SK-N-SH (cell line): ENCODE results near the gene NADK. TPM values are rescaled to one million over a fixed set of nuclear protein-coding genes. Genes with fewer than 3 reads are reported as not detected.

ENCODE experiments used
- CTCF ChIA-PET: fragments of 300-600, 350-600 bp; formaldehyde crosslinking; extraction: SDS; loops from one replicate; lab custom pipeline; 2021; lab: Yijun Ruan, JAX
- POLR2A ChIA-PET: fragments of 350-600 bp; sonication (Branson Sonifier 250); formaldehyde crosslinking; extraction: SDS; loops from one replicate; lab custom pipeline; 2020; ENCODE audit warnings: antibody characterized with exemption, inconsistent platforms; lab: Yijun Ruan, JAX
- DNase-seq: peaks from one replicate; pipeline ENCODE4 v3.0.0; 2012
- H2AFZ ChIP-seq: fragments of 200-600 bp; sonication (generic); 2 replicates; pipeline ENCODE4 v1.8.1; 2016; ENCODE audit warnings: antibody characterized with exemption, mild to moderate bottlenecking, low read depth
- H3F3A ChIP-seq: fragments of 200-600 bp; sonication (generic); replicated peaks from 2 replicates; pipeline ENCODE3; 2016; ENCODE audit warnings: antibody characterized with exemption, mild to moderate bottlenecking; ENCODE audit not compliant: insufficient read depth
- H3K27ac ChIP-seq, 2 experiments: fragments of 200-500 bp in 1 of 2; fragments of 200-600 bp in 1 of 2; sonication (Bioruptor generic) in 1 of 2; sonication (generic), shearing (Covaris generic) in 1 of 2; 2 replicates each; pipeline versions ENCODE4 v1.5.1 to v1.6.1; 2014 to 2016; ENCODE audit warnings: low read depth in 2 of 2, inconsistent platforms in 1 of 2, low read length in 1 of 2, mild to moderate bottlenecking in 1 of 2, mixed read lengths in 1 of 2
- H3K27me3 ChIP-seq: fragments of 200-600 bp; sonication (generic), shearing (Covaris generic); 2 replicates; pipeline ENCODE4 v1.6.1; 2016; ENCODE audit warnings: mixed run types; ENCODE audit not compliant: insufficient read depth
- H3K36me3 ChIP-seq, 2 experiments: fragments of 200-500 bp in 1 of 2; fragments of 200-600 bp in 1 of 2; sonication (Bioruptor generic) in 1 of 2; sonication (generic) in 1 of 2; replicated peaks in 1 of 2; 2 replicates each; pipeline versions ENCODE3 to v1.5.1; 2014 to 2016; ENCODE audit warnings: low read length in 1 of 2, mild to moderate bottlenecking in 1 of 2; ENCODE audit not compliant: insufficient read depth in 2 of 2, control insufficient read depth in 1 of 2
- H3K4me1 ChIP-seq, 2 experiments: fragments of 200-500 bp in 1 of 2; fragments of 200-600 bp in 1 of 2; sonication (Bioruptor generic) in 1 of 2; sonication (generic), shearing (Covaris generic) in 1 of 2; 2 replicates each; pipeline versions ENCODE4 v1.5.1 to v1.6.1; 2014 to 2016; ENCODE audit warnings: low read depth in 1 of 2, low read length in 1 of 2, mixed run types in 1 of 2; ENCODE audit not compliant: insufficient read depth in 2 of 2, control insufficient read depth in 1 of 2
- H3K4me2 ChIP-seq: fragments of 200-600 bp; sonication (generic), shearing (Covaris generic); 2 replicates; pipeline ENCODE4 v1.6.1; 2017; ENCODE audit warnings: mixed run types
- H3K4me3 ChIP-seq, 2 experiments: fragments of 200-500 bp in 1 of 2; fragments of 200-600 bp in 1 of 2; sonication (Bioruptor generic) in 1 of 2; sonication (generic), shearing (Covaris generic) in 1 of 2; 2 replicates each; pipeline versions ENCODE4 v1.5.1 to v1.8.1; 2014 to 2016; ENCODE audit warnings: low read depth in 2 of 2, inconsistent platforms in 1 of 2, low read length in 1 of 2, mild to moderate bottlenecking in 1 of 2, mixed read lengths in 1 of 2, moderate library complexity in 1 of 2
- H3K79me2 ChIP-seq: fragments of 200-600 bp; sonication (generic); 2 replicates; pipeline ENCODE4 v1.8.1; 2017; ENCODE audit warnings: mild to moderate bottlenecking; ENCODE audit not compliant: insufficient read depth
- H3K9ac ChIP-seq: fragments of 200-600 bp; sonication (generic); 2 replicates; pipeline ENCODE4 v1.6.1; 2017; ENCODE audit warnings: mixed run types
- H3K9me2 ChIP-seq: fragments of 200-600 bp; sonication (generic); 2 replicates; pipeline ENCODE4 v1.6.1; 2017; ENCODE audit warnings: mixed run types
- H3K9me3 ChIP-seq: fragments of 200-600 bp; sonication (generic); 2 replicates; pipeline ENCODE4 v1.6.1; 2017; ENCODE audit warnings: mixed run types, mild to moderate bottlenecking, moderate library complexity
- H4K20me1 ChIP-seq: fragments of 200-600 bp; sonication (generic); 2 replicates; pipeline ENCODE4 v1.6.1; 2017; ENCODE audit warnings: mild to moderate bottlenecking, mixed run types; ENCODE audit not compliant: insufficient read depth
- CHD2 ChIP-seq: fragments of 150-350 bp; IDR thresholded peaks from 2 replicates; pipeline ENCODE4 v1.6.1; 2018; ENCODE audit warnings: low read length; ENCODE audit not compliant: partially characterized antibody
- ELF1 ChIP-seq: IDR thresholded peaks from 2 replicates; pipeline ENCODE4 v1.4.0; 2012
- EZH2phosphoT487 ChIP-seq: fragments of 200-600 bp; sonication (generic); IDR thresholded peaks from 2 replicates; pipeline ENCODE4 v1.6.1; 2017; ENCODE audit warnings: low read depth, mixed run types, mild to moderate bottlenecking, antibody characterized with exemption, moderate library complexity, borderline replicate concordance
- GABPA ChIP-seq: IDR thresholded peaks from 2 replicates; pipeline ENCODE4 v1.4.0; 2012; ENCODE audit warnings: low read depth, mild to moderate bottlenecking
- NFIC ChIP-seq: IDR thresholded peaks from 2 replicates; pipeline ENCODE4 v1.4.0; 2012; ENCODE audit warnings: borderline replicate concordance
- POLR2AphosphoS5 ChIP-seq: IDR thresholded peaks from 2 replicates; pipeline ENCODE4 v1.6.1; 2012; ENCODE audit warnings: low read depth, low read length
- RXRA ChIP-seq: IDR thresholded peaks from 2 replicates; pipeline ENCODE4 v1.4.0; 2012; ENCODE audit warnings: low read depth, mild to moderate bottlenecking, borderline replicate concordance
- SMC3 ChIP-seq: IDR thresholded peaks from 2 replicates; pipeline ENCODE4 v1.6.1; 2012; ENCODE audit warnings: low read depth, low read length, improper control_type of control experiment
- WGBS: methylation state at CpG from one replicate; pipeline ENCODE4 v1.1.6; 2017; ENCODE audit warnings: low lambda C conversion rate; 5-methylcytosine and 5-hydroxymethylcytosine counted together
- polyA plus RNA-seq, 3 experiments: library from polyadenylated mRNA; depleted of rRNA; stranded (reverse); fragments of >200 nt; gene quantifications; 2 replicates each; pipeline ENCODE4 v1.2.3, GENCODE V29; 2012
- TF ChIP-seq, protein P1 (sequence below): fragments of 150-350 bp; IDR thresholded peaks from 2 replicates; pipeline ENCODE4 v1.6.1; 2016; ENCODE audit warnings: mild to moderate bottlenecking, low read depth, low read length
- TF ChIP-seq, protein P2 (sequence below): IDR thresholded peaks from 2 replicates; pipeline ENCODE4 v1.4.0; 2012; ENCODE audit warnings: low read depth
- TF ChIP-seq, protein P3 (sequence below): IDR thresholded peaks from 2 replicates; pipeline ENCODE4 v1.6.1; 2012; ENCODE audit warnings: mild to moderate bottlenecking, low read depth, low read length, moderate library complexity

NADK gene
- polyA plus RNA-seq, 1 of the 3 experiments (the other 2 are of a cell fraction): 70.4 TPM

DNA sequence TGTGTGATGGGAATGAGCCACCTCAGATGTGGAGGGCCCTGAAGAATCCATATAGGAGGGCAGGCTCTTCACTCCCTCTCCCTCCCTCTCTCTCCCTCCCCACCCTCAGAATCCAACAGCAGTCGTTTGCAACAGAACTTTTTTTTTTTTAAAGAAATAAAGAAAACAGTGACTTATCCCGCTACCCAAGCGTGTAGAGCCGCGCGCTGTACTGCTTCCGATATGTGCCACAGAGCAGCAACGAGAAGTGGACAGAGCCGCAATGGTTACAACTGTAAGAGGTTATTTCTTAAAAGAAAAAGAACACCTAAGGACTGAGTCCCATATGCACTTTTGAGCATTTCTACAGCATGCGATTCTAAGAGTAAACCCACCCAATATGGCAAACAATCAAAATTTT lies 7.4 kb upstream of the NADK start:
- no peaks in the 10 kb centered on the region for H3K27me3 ChIP-seq
- no peak overlapping the region for H3K4me3 ChIP-seq
- no peaks in the 10 kb centered on the region for H3K9me2 ChIP-seq
- TF ChIP-seq RXRA (no peak), GABPA (no peak), POLR2AphosphoS5 (no peak), ELF1 (no peak), EZH2phosphoT487 (no peak), SMC3 (no peak)
- TF ChIP-seq, protein P1, sequence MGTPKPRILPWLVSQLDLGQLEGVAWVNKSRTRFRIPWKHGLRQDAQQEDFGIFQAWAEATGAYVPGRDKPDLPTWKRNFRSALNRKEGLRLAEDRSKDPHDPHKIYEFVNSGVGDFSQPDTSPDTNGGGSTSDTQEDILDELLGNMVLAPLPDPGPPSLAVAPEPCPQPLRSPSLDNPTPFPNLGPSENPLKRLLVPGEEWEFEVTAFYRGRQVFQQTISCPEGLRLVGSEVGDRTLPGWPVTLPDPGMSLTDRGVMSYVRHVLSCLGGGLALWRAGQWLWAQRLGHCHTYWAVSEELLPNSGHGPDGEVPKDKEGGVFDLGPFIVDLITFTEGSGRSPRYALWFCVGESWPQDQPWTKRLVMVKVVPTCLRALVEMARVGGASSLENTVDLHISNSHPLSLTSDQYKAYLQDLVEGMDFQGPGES: no peak
- TF ChIP-seq, protein P2, sequence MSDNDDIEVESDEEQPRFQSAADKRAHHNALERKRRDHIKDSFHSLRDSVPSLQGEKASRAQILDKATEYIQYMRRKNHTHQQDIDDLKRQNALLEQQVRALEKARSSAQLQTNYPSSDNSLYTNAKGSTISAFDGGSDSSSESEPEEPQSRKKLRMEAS: no peak
- TF ChIP-seq, protein P3, sequence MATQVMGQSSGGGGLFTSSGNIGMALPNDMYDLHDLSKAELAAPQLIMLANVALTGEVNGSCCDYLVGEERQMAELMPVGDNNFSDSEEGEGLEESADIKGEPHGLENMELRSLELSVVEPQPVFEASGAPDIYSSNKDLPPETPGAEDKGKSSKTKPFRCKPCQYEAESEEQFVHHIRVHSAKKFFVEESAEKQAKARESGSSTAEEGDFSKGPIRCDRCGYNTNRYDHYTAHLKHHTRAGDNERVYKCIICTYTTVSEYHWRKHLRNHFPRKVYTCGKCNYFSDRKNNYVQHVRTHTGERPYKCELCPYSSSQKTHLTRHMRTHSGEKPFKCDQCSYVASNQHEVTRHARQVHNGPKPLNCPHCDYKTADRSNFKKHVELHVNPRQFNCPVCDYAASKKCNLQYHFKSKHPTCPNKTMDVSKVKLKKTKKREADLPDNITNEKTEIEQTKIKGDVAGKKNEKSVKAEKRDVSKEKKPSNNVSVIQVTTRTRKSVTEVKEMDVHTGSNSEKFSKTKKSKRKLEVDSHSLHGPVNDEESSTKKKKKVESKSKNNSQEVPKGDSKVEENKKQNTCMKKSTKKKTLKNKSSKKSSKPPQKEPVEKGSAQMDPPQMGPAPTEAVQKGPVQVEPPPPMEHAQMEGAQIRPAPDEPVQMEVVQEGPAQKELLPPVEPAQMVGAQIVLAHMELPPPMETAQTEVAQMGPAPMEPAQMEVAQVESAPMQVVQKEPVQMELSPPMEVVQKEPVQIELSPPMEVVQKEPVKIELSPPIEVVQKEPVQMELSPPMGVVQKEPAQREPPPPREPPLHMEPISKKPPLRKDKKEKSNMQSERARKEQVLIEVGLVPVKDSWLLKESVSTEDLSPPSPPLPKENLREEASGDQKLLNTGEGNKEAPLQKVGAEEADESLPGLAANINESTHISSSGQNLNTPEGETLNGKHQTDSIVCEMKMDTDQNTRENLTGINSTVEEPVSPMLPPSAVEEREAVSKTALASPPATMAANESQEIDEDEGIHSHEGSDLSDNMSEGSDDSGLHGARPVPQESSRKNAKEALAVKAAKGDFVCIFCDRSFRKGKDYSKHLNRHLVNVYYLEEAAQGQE: no peak
- peaks cover 25% of the 10 kb centered on the region; the same call in 1 of the 2 replicates for H4K20me1 ChIP-seq
- DNase-seq: no peak
- 92% methylated on average over 10 of the region's 10 CpGs for WGBS
- ChIA-PET CTCF (interaction anchor here (1.5 kb wide), 2 partner anchors 16 to 120 kb away, joined by 3 to 7 read pairs; no protein-coding TSS in a partner anchor), POLR2A (no interaction called here)
- H3K9me3 ChIP-seq: no peaks in the 10 kb centered on the region
- peaks cover 46% of the 10 kb centered on the region; the same call in 1 of the 2 replicates for H3K79me2 ChIP-seq
- H3K4me2 ChIP-seq: no peak overlapping the region
- H3K9ac ChIP-seq: no peak overlapping the region
- peaks cover 0 to 14% of the 10 kb centered on the region in 2 experiments; a peak in 1 of 4 replicates for H3K4me1 ChIP-seq
- no peak overlapping the region for H2AFZ ChIP-seq
- peaks cover 29 to 56% of the 10 kb centered on the region in 2 experiments for H3K36me3 ChIP-seq
- peaks cover 36% of the 10 kb centered on the region for H3F3A ChIP-seq
- H3K27ac ChIP-seq: no peak overlapping the region; a peak in 1 of 4 replicates

DNA sequence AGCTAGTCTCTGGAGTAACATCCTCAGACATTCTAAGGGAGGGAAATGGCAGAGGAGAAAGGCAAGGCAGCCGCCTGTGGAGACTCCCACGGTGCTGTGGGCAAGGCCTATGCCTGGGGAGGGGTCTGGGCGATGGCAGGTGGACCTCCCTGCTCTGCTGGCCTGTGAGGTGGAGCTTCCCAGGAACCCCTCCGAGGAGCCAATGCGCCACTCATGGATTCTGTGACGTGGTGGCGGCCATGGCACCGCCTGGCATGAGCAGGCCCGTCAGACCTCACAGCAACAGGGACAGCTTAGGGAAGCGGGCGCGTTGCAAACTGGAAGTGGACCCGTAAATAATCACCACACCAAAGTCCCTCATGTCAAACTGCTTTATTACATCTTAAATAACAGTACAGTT lies 6.7 kb upstream of the NADK start:
- Histone ChIP-seq H3K9ac (no peak overlapping the region), H4K20me1 (peaks cover 22% of the 10 kb centered on the region; the same call in 1 of the 2 replicates), H3K9me3 (no peaks in the 10 kb centered on the region), H3K4me2 (no peak overlapping the region), H3K27ac (no peak overlapping the region), H3K36me3 (peaks cover 29 to 49% of the 10 kb centered on the region in 2 experiments), H3K27me3 (no peaks in the 10 kb centered on the region), H3F3A (peaks cover 43% of the 10 kb centered on the region), H3K9me2 (no peaks in the 10 kb centered on the region), H3K79me2 (peaks cover 39% of the 10 kb centered on the region; the same call in 1 of the 2 replicates), H3K4me1 (peaks cover 0 to 21% of the 10 kb centered on the region in 2 experiments; a peak in 1 of 4 replicates), H2AFZ (no peak overlapping the region), H3K4me3 (no peak overlapping the region)
- CTCF ChIA-PET: interaction anchor here (1.2 to 1.5 kb wide), 2 partner anchors 121 to 124 kb away, joined by 5 to 7 read pairs; no protein-coding TSS in a partner anchor
- POLR2A ChIA-PET: no interaction called here
- DNase-seq: no peak
- no peak for TF ChIP-seq NFIC
- TF ChIP-seq CHD2: no peak
- WGBS: 96% methylated on average over 10 of the region's 13 CpGs
